HepG2 (cell line): ENCODE measurements around the gene CDYL2. TPM values are rescaled to one million over a fixed set of nuclear protein-coding genes. Genes with fewer than 3 reads are reported as not detected.

Experiments
- ATAC-seq: fragments of 200-7000 bp; cut with Tn5 transposase; 3 replicates; pipeline ENCODE4 v1.9.1; 2020; ENCODE audit warnings: mild to moderate bottlenecking, moderate library complexity
- BruUV-seq: library from RNA; stranded (reverse); fragments of 400-500 nt; replicated peaks from 2 replicates; lab custom pipeline; 2021; lab: Mats Ljungman, UMichigan
- CTCF ChIA-PET: fragments of 300-600 bp; formaldehyde crosslinking; extraction: SDS; loops from one replicate; lab custom pipeline; 2021; ENCODE audit warnings: low total read pairs, inconsistent platforms, low intra/inter-chr PET ratio; lab: Yijun Ruan, JAX
- POLR2A ChIA-PET: fragments of 350-600 bp; sonication (Branson Sonifier 250); formaldehyde crosslinking; loops from one replicate; lab custom pipeline; 2020; ENCODE audit warnings: antibody characterized with exemption, inconsistent platforms; lab: Yijun Ruan, JAX
- DNase-seq: peaks from one replicate; pipeline ENCODE4 v3.0.0-alpha.2; 2015; ENCODE audit warnings: low spot score
- FAIRE-seq: peaks from 3 replicates; lab custom pipeline; 2011; peaks lifted over from hg19 to GRCh38; lab: Jason Lieb, UNC
- H2AFZ ChIP-seq: one replicate; pipeline ENCODE4 v1.6.1; 2011; ENCODE audit warnings: low read length, inconsistent platforms
- H3K27ac ChIP-seq: fragments of 300-600 bp; 3 replicates; pipeline ENCODE4 v1.8.0; 2011; ENCODE audit warnings: mixed run types, mild to moderate bottlenecking, mixed read lengths, low read length, inconsistent platforms; ENCODE audit not compliant: insufficient read depth; ENCODE audit errors: extremely low read length
- H3K27me3 ChIP-seq, 2 experiments: fragments of 200-600 bp in 1 of 2; 2 replicates in 1 of 2; 3 replicates in 1 of 2; pipeline versions ENCODE4 v1.6.0 to v1.8.0; 2011; ENCODE audit warnings: low read length in 2 of 2, mild to moderate bottlenecking in 2 of 2, moderate library complexity in 2 of 2, inconsistent platforms in 1 of 2; ENCODE audit not compliant: insufficient read depth in 2 of 2, control insufficient read depth in 1 of 2
- H3K36me3 ChIP-seq, 2 experiments: fragments of 200-600 bp in 1 of 2; replicated peaks in 1 of 2; 2 replicates in 1 of 2; 3 replicates in 1 of 2; pipeline versions ENCODE4 v1.5.1 to v1.8.0; 2011; ENCODE audit warnings: low read length in 2 of 2, inconsistent platforms in 1 of 2; ENCODE audit not compliant: insufficient read depth in 2 of 2, control insufficient read depth in 1 of 2
- H3K4me1 ChIP-seq: 2 replicates; pipeline ENCODE4 v1.5.1; 2012; ENCODE audit warnings: low read length, inconsistent platforms; ENCODE audit not compliant: insufficient read depth
- H3K4me2 ChIP-seq: 2 replicates; pipeline ENCODE4 v1.6.0; 2011; ENCODE audit warnings: low read depth, low read length, inconsistent platforms
- H3K4me3 ChIP-seq, 3 experiments: fragments of 200-600 bp in 1 of 3; sonication (generic), shearing (Covaris generic) in 1 of 3; replicated peaks in 1 of 3; 2 replicates each; pipeline ENCODE4 v1.5.1; 2011 to 2016; ENCODE audit warnings: low read length in 3 of 3, inconsistent platforms in 2 of 3, low read depth in 2 of 3, mild to moderate bottlenecking in 2 of 3, control low read depth in 1 of 3, mixed read lengths in 1 of 3; ENCODE audit not compliant: insufficient read depth in 1 of 3
- H3K79me2 ChIP-seq: one replicate; pipeline ENCODE4 v1.6.1; 2011; ENCODE audit warnings: low read length, inconsistent platforms; ENCODE audit not compliant: insufficient read depth
- H3K9ac ChIP-seq: 2 replicates; pipeline ENCODE4 v1.6.0; 2011; ENCODE audit warnings: mild to moderate bottlenecking, low read depth, low read length, inconsistent platforms; ENCODE audit not compliant: insufficient read depth
- H3K9me3 ChIP-seq: 2 replicates; pipeline ENCODE4 v1.5.1; 2012; ENCODE audit warnings: mild to moderate bottlenecking, low read length
- H4K20me1 ChIP-seq: 2 replicates; pipeline ENCODE4 v1.6.0; 2011; ENCODE audit warnings: inconsistent platforms, mild to moderate bottlenecking, low read length, moderate library complexity; ENCODE audit not compliant: insufficient read depth
- DZIP1 ChIP-seq: sonication (generic); formaldehyde crosslinking; IDR thresholded peaks from 2 replicates; pipeline ENCODE4 v1.5.0; 2020; ENCODE audit warnings: mild to moderate bottlenecking, missing genetic modification reagents
- GMEB1 ChIP-seq: sonication (generic); formaldehyde crosslinking; IDR thresholded peaks from 2 replicates; pipeline ENCODE4 v1.5.1; 2020; ENCODE audit warnings: missing genetic modification reagents, mild to moderate bottlenecking, borderline replicate concordance
- TARDBP ChIP-seq: sonication (generic); formaldehyde crosslinking; IDR thresholded peaks from 2 replicates; pipeline ENCODE4 v1.8.0; 2022; ENCODE audit warnings: mild to moderate bottlenecking, missing genetic modification reagents
- YEATS2 ChIP-seq: sonication (generic); formaldehyde crosslinking; IDR thresholded peaks from 2 replicates; pipeline ENCODE4 v1.4.0; 2020; ENCODE audit warnings: missing genetic modification reagents, borderline replicate concordance
- ZBTB20 ChIP-seq: sonication (generic); formaldehyde crosslinking; IDR thresholded peaks from 2 replicates; pipeline ENCODE4 v1.8.1; 2023; ENCODE audit warnings: missing genetic modification reagents, low read depth, mild to moderate bottlenecking, borderline replicate concordance
- ZBTB43 ChIP-seq: sonication (generic); formaldehyde crosslinking; conservative IDR thresholded peaks from 2 replicates; pipeline ENCODE4 v1.4.0; 2020; ENCODE audit warnings: missing genetic modification reagents
- ZNF12 ChIP-seq: sonication (generic); formaldehyde crosslinking; IDR thresholded peaks from 2 replicates; pipeline ENCODE4 v1.5.0; 2020; ENCODE audit warnings: missing genetic modification reagents
- ZNF777 ChIP-seq: sonication (generic); formaldehyde crosslinking; IDR thresholded peaks from 2 replicates; pipeline ENCODE4 v1.4.0; 2020; ENCODE audit warnings: missing genetic modification reagents
- WGBS: methylation state at CpG from one replicate; pipeline ENCODE4 v1.1.6; 2017; ENCODE audit warnings: low lambda C conversion rate; 5-methylcytosine and 5-hydroxymethylcytosine counted together
- in situ Hi-C: cut with HindIII; loops from 2 replicates; pipeline ENCODE4 v1.10.0; 2017; ENCODE audit warnings: low pct_unique_long_range_greater_than_20kb; ENCODE audit not compliant: extremely low pct_ligation_motif_present
- intact Hi-C: fragments of 100-400 bp; cut with micrococcal nuclease; formaldehyde crosslinking; loops from one replicate; pipeline ENCODE4 v1.10.0; 2022; ENCODE audit not compliant: unreplicated experiment
- polyA plus RNA-seq, 8 experiments: library from polyadenylated mRNA; depleted of rRNA in 3 of 8; stranded (reverse) in 7 of 8; unstranded in 1 of 8; fragments of >200 nt; fragmentation: Illumina TruSeq in 4 of 8; extraction: Trizol in 4 of 8; gene quantifications; 2 replicates each; pipeline versions ENCODE4 v1.2.1 to v1.2.3, GENCODE V29; 2011 to 2016; ENCODE audit warnings: low read depth in 4 of 8, missing spikeins in 1 of 8, mixed read lengths in 1 of 8; ENCODE audit not compliant: insufficient read depth in 1 of 8
- total RNA-seq, 5 experiments: library from RNA; depleted of rRNA; stranded (reverse); fragments of >200 nt; fragmentation: Illumina TruSeq; extraction: Trizol; gene quantifications; 2 replicates each; pipeline ENCODE4 v1.2.3, GENCODE V29; 2016; ENCODE audit warnings: low read depth in 1 of 5

The CDYL2 gene
- total and polyA plus RNA-seq, 2 of the 13 experiments (the other 11 are each of a cell fraction or from before 2014, with no cell fraction given) = 0.07 to 0.35 TPM

GRCh38 chr16:80803339-80804055 is 901 bp downstream of the CDYL2 start:
- no peaks in the 10 kb centered on the region for H3K4me1 ChIP-seq
- H3K36me3 ChIP-seq = no peaks in the 10 kb centered on the region
- no TSS peak for BruUV-seq
- in situ Hi-C loops = no loop called here
- no peak for FAIRE-seq
- no peak overlapping the region for H3K9ac ChIP-seq
- H2AFZ ChIP-seq = no peak overlapping the region
- TF ChIP-seq YEATS2 (CRISPR knock-in tag) (no peak), ZNF777 (0 out of 2 replicates have a peak, but pooled peaks have one; percentile 23)
- H3K79me2 ChIP-seq = no peaks in the 10 kb centered on the region
- CTCF ChIA-PET = no interaction called here
- POLR2A ChIA-PET = no interaction called here
- no peak for DNase-seq
- H3K4me2 ChIP-seq = 0 out of 2 replicates have a peak overlapping the region, but pooled peaks have one; percentile 20
- H4K20me1 ChIP-seq = no peaks in the 10 kb centered on the region
- no peak overlapping the region for H3K27ac ChIP-seq
- 34% methylated on average over 66 of the region's 87 CpGs for WGBS
- peak overlapping the region in 2 of 3 experiments; percentile 45 to 52; a peak in 3 of 6 replicates for H3K4me3 ChIP-seq
- no peaks in the 10 kb centered on the region for H3K9me3 ChIP-seq
- intact Hi-C loops = no loop called here
- ATAC-seq = no peak
- H3K27me3 ChIP-seq = peaks cover 2 to 26% of the 10 kb centered on the region in 2 experiments; a peak in 3 of 5 replicates

- no peak for DNase-seq
- H3K4me2 ChIP-seq = no peak overlapping the region
- no peaks in the 10 kb centered on the region for H4K20me1 ChIP-seq
- TF ChIP-seq ZBTB43 = no peak
- TF ChIP-seq ZBTB20 = no peak
- TF ChIP-seq GMEB1 (CRISPR knock-in tag) = no peak
- no peak for TF ChIP-seq ZNF12 (CRISPR knock-in tag)
- TF ChIP-seq DZIP1 = 0 out of 2 replicates have a peak, but pooled peaks have one; percentile 47
- no peak for TF ChIP-seq TARDBP
- H3K4me3 ChIP-seq = no peak overlapping the region
- no TSS peak for BruUV-seq
- ChIA-PET CTCF (no interaction called here), POLR2A (no interaction called here)
- H3K9me3 ChIP-seq = no peaks in the 10 kb centered on the region
- H3K79me2 ChIP-seq = no peaks in the 10 kb centered on the region
- no peaks in the 10 kb centered on the region for H3K4me1 ChIP-seq
- H3K36me3 ChIP-seq = no peaks in the 10 kb centered on the region
- intact Hi-C loops = no loop called here
- H3K27ac ChIP-seq = no peak overlapping the region
- in situ Hi-C loops = no loop called here
- H2AFZ ChIP-seq = no peak overlapping the region
- no peak overlapping the region for H3K9ac ChIP-seq
- H3K27me3 ChIP-seq = peaks cover 2 to 26% of the 10 kb centered on the region in 2 experiments; a peak in 3 of 5 replicates
- WGBS = 90% methylated on average over 7 of the region's 7 CpGs
- FAIRE-seq = no peak
- no peak for ATAC-seq
Observed at GRCh38 chr16:80802902-80803301, 1.5 kb downstream of the CDYL2 start.
